CD4-positive, alpha-beta memory T cell (primary cell): ENCODE data around the gene GRIA1. TPM values are rescaled to one million over a fixed set of nuclear protein-coding genes. Genes with fewer than 3 reads are reported as not detected.

ENCODE experiments used
- CTCF ChIA-PET: fragments of 350-600 bp; sonication (Branson Sonifier 250); formaldehyde crosslinking; loops from one replicate; lab custom pipeline; 2021; ENCODE audit warnings: inconsistent platforms; ENCODE audit not compliant: partially characterized antibody; lab: Charles Lee
- POLR2A ChIA-PET: fragments of 350-600 bp; sonication (Branson Sonifier 250); formaldehyde crosslinking; loops from one replicate; lab custom pipeline; 2021; ENCODE audit not compliant: partially characterized antibody; lab: Charles Lee
- DNase-seq, 5 donors: peaks; one replicate each; pipeline versions ENCODE4 v3.0.0 to v3.0.0-alpha.2; 2020 to 2022; ENCODE audit warnings: mixed read lengths in 1 of 5
- H3K27ac ChIP-seq: one replicate; pipeline ENCODE4 v1.7.0; 2013; ENCODE audit warnings: low read depth, low read length
- H3K27me3 ChIP-seq: 2 replicates; pipeline ENCODE4 v1.7.0; 2013; ENCODE audit warnings: mild to moderate bottlenecking, low read length, moderate library complexity; ENCODE audit not compliant: insufficient read depth
- H3K36me3 ChIP-seq: 2 replicates; pipeline ENCODE4 v1.7.0; 2013; ENCODE audit warnings: mild to moderate bottlenecking, low read length, moderate library complexity; ENCODE audit not compliant: insufficient read depth
- H3K4me1 ChIP-seq: 2 replicates; pipeline ENCODE4 v1.7.0; 2013; ENCODE audit warnings: mild to moderate bottlenecking, low read length, moderate library complexity; ENCODE audit not compliant: insufficient read depth
- H3K4me3 ChIP-seq, 2 donors: one replicate each; pipeline ENCODE4 v1.7.0; 2013; ENCODE audit warnings: low read length in 2 of 2, mild to moderate bottlenecking in 1 of 2
- H3K9me3 ChIP-seq, 2 donors: one replicate each; pipeline ENCODE4 v1.7.0; 2013; ENCODE audit warnings: low read length in 2 of 2, control low read depth in 1 of 2; ENCODE audit not compliant: control insufficient read depth in 1 of 2
- H3K27ac Mint-ChIP-seq, 7 donors: one replicate each; pipeline ENCODE4 v1.8.0; 2020 to 2021; ENCODE audit warnings: mixed read lengths in 7 of 7, mild to moderate bottlenecking in 6 of 7, inconsistent platforms in 3 of 7, moderate library complexity in 3 of 7
- H3K27me3 Mint-ChIP-seq, 2 donors: one replicate each; pipeline ENCODE4 v1.8.0; 2020 to 2021; ENCODE audit warnings: mixed read lengths in 2 of 2
- H3K36me3 Mint-ChIP-seq, 2 donors: one replicate each; pipeline ENCODE4 v1.8.0; 2020 to 2021; ENCODE audit warnings: mixed read lengths in 2 of 2, inconsistent platforms in 1 of 2, mild to moderate bottlenecking in 1 of 2
- H3K4me1 Mint-ChIP-seq, 4 donors: one replicate each; pipeline ENCODE4 v1.8.0; 2020 to 2021; ENCODE audit warnings: mixed read lengths in 4 of 4, mild to moderate bottlenecking in 1 of 4
- H3K4me3 Mint-ChIP-seq, 8 donors: one replicate each; pipeline ENCODE4 v1.8.0; 2020 to 2021; ENCODE audit warnings: mixed read lengths in 8 of 8, mild to moderate bottlenecking in 7 of 8, moderate library complexity in 6 of 8, inconsistent platforms in 3 of 8
- H3K9me3 Mint-ChIP-seq, 8 donors: one replicate each; pipeline ENCODE4 v1.8.0; 2020 to 2021; ENCODE audit warnings: mixed read lengths in 8 of 8, mild to moderate bottlenecking in 5 of 8, inconsistent platforms in 3 of 8, moderate library complexity in 1 of 8
- intact Hi-C: fragments of 100-400 bp; cut with micrococcal nuclease; formaldehyde crosslinking; loops from one replicate; pipeline ENCODE4 v1.15.1; 2023
- polyA plus RNA-seq, 2 donors: library from polyadenylated mRNA; unstranded; fragments of 300-500 nt; fragmentation: Illumina TruSeq; gene quantifications; one replicate each; pipeline ENCODE4 v1.2.3, GENCODE V29; 2021
- total RNA-seq, 2 experiments: library from RNA; stranded (reverse); gene quantifications; one replicate each; pipeline ENCODE4 v1.2.3, GENCODE V29; 2021

The GRIA1 gene
- total and polyA plus RNA-seq, 4 experiments from 2014 or later: not detected

DNA sequence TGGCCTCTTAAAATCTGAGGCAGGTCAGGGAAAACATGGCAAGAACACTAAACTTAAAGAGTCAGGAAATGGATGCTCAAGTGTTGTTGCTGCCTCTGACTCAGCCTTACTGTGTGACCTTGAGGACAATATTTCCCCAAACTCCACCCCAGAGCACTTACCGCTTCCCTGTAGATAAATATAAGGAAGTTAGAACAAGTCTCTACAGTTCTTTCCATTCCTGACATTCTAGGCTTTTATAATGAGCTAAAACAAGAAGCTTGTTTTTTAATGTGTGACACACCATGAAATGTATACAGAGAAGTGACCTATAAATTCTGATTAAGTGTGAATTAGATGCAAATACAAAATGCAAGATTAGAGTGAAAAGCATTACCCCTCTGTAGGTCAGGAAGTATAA is 129.3 kb downstream of the GRIA1 start:
- H3K27ac ChIP-seq: no peak overlapping the region
- H3K27me3 ChIP-seq: no peaks in the 10 kb centered on the region
- H3K4me1 ChIP-seq: no peaks in the 10 kb centered on the region
- H3K36me3 ChIP-seq: no peaks in the 10 kb centered on the region
- DNase-seq: no peak
- H3K36me3 Mint-ChIP-seq: no peaks in the 10 kb centered on the region
- H3K9me3 Mint-ChIP-seq: peaks cover 0 to 4% (median 1%) of the 10 kb centered on the region in 8 donors
- no peak overlapping the region for H3K27ac Mint-ChIP-seq
- H3K4me3 Mint-ChIP-seq: no peak overlapping the region
- H3K9me3 ChIP-seq: no peaks in the 10 kb centered on the region
- H3K27me3 Mint-ChIP-seq: peaks cover 0 to 2% of the 10 kb centered on the region in 2 donors
- POLR2A ChIA-PET: no interaction called here
- CTCF ChIA-PET: no interaction called here
- intact Hi-C loops: no loop called here
- H3K4me3 ChIP-seq: no peak overlapping the region
- H3K4me1 Mint-ChIP-seq: no peaks in the 10 kb centered on the region

DNA sequence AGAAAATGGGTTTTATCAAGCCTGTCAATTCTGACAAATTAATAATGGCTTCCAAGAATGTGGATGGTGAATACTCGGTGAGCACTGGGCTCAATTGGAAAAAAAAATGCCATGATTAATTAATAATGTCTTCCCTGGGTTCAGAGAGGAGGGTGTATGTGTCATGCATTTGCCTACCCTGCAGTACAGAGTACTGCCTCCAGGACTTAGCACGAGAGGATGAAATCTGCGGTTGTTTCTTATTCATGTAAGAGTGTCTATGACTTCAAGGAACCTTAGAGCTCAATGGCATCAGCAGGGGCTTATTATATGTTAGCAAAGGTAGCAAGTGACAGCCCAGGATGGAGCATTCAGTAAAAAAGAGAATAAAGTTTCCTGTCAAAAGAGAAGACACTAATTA is 132.7 kb downstream of the GRIA1 start:
- POLR2A ChIA-PET: no interaction called here
- H3K9me3 Mint-ChIP-seq: peaks cover 0 to 4% (median 1%) of the 10 kb centered on the region in 8 donors
- H3K4me3 Mint-ChIP-seq: no peak overlapping the region
- Histone ChIP-seq H3K36me3 (no peaks in the 10 kb centered on the region), H3K4me1 (no peaks in the 10 kb centered on the region), H3K27me3 (no peaks in the 10 kb centered on the region), H3K9me3 (no peaks in the 10 kb centered on the region), H3K4me3 (no peak overlapping the region), H3K27ac (no peak overlapping the region)
- CTCF ChIA-PET: no interaction called here
- DNase-seq: no peak
- no peaks in the 10 kb centered on the region for H3K36me3 Mint-ChIP-seq
- no peak overlapping the region for H3K27ac Mint-ChIP-seq
- peaks cover 0 to 3% of the 10 kb centered on the region in 2 donors for H3K27me3 Mint-ChIP-seq
- H3K4me1 Mint-ChIP-seq: no peaks in the 10 kb centered on the region
- intact Hi-C loops: no loop called here

GRCh38 chr5:153623751-153624450 is 133.4 kb downstream of the GRIA1 start:
- Histone ChIP-seq H3K36me3 (no peaks in the 10 kb centered on the region), H3K4me3 (no peak overlapping the region), H3K27me3 (no peaks in the 10 kb centered on the region), H3K9me3 (no peaks in the 10 kb centered on the region), H3K27ac (no peak overlapping the region), H3K4me1 (no peaks in the 10 kb centered on the region)
- no peaks in the 10 kb centered on the region for H3K36me3 Mint-ChIP-seq
- no peak overlapping the region for H3K27ac Mint-ChIP-seq
- peaks cover 0 to 2% (median under 1%) of the 10 kb centered on the region in 8 donors for H3K9me3 Mint-ChIP-seq
- intact Hi-C loops: no loop called here
- no peak overlapping the region for H3K4me3 Mint-ChIP-seq
- POLR2A ChIA-PET: no interaction called here
- CTCF ChIA-PET: no interaction called here
- H3K4me1 Mint-ChIP-seq: no peaks in the 10 kb centered on the region
- H3K27me3 Mint-ChIP-seq: peaks cover 0 to 3% of the 10 kb centered on the region in 2 donors
- DNase-seq: no peak

- no peaks in the 10 kb centered on the region for H3K4me1 ChIP-seq
- no peak for DNase-seq
- H3K27ac ChIP-seq: no peak overlapping the region
- Mint-ChIP-seq H3K4me3 (no peak overlapping the region), H3K27ac (no peak overlapping the region), H3K36me3 (no peaks in the 10 kb centered on the region), H3K9me3 (peaks cover 0 to 2% (median 0%) of the 10 kb centered on the region in 8 donors), H3K27me3 (peaks cover 0 to 3% of the 10 kb centered on the region in 2 donors), H3K4me1 (no peaks in the 10 kb centered on the region)
- CTCF ChIA-PET: no interaction called here
- no peaks in the 10 kb centered on the region for H3K36me3 ChIP-seq
- POLR2A ChIA-PET: no interaction called here
- H3K27me3 ChIP-seq: no peaks in the 10 kb centered on the region
- intact Hi-C loops: no loop called here
- H3K9me3 ChIP-seq: no peaks in the 10 kb centered on the region
- H3K4me3 ChIP-seq: no peak overlapping the region
These were observed 133.9 kb downstream of the GRIA1 start for GRCh38 chr5:153624451-153624765.

DNA sequence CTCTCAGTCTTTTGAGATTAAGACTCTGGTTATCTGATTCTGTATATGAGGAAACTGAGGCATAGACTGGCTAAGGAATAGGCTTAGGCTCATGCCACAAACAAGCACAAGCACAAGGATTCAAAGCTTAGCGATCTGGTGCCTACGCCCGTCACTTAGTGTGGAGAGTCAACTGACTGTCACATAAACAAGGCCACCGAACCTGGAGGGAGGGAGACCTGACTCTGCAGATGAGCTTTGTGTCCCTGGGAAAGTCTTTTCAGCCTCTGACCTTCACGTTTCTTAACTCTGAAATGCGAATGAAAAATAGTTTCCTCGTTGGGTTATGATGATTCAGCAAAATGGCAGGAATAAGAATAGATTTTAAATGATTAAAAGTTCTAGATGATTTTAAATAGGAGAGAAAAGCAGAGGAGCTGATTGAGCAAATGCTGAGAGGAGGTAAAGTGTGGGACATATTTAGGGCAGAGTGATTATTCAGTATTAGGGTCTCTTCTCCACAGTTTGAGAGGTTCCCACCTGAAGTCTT is 135.4 kb downstream of the GRIA1 start:
- ChIA-PET POLR2A (no interaction called here), CTCF (no interaction called here)
- no peak overlapping the region for H3K4me3 Mint-ChIP-seq
- DNase-seq: no peak
- Histone ChIP-seq H3K36me3 (no peaks in the 10 kb centered on the region), H3K9me3 (no peaks in the 10 kb centered on the region), H3K4me3 (no peak overlapping the region), H3K27me3 (no peaks in the 10 kb centered on the region), H3K4me1 (no peaks in the 10 kb centered on the region), H3K27ac (no peak overlapping the region)
- H3K4me1 Mint-ChIP-seq: no peaks in the 10 kb centered on the region
- no peaks in the 10 kb centered on the region for H3K36me3 Mint-ChIP-seq
- H3K27ac Mint-ChIP-seq: no peak overlapping the region
- peaks cover 0 to 2% (median 0%) of the 10 kb centered on the region in 8 donors for H3K9me3 Mint-ChIP-seq
- intact Hi-C loops: no loop called here
- H3K27me3 Mint-ChIP-seq: peaks cover 0 to 3% of the 10 kb centered on the region in 2 donors

DNA sequence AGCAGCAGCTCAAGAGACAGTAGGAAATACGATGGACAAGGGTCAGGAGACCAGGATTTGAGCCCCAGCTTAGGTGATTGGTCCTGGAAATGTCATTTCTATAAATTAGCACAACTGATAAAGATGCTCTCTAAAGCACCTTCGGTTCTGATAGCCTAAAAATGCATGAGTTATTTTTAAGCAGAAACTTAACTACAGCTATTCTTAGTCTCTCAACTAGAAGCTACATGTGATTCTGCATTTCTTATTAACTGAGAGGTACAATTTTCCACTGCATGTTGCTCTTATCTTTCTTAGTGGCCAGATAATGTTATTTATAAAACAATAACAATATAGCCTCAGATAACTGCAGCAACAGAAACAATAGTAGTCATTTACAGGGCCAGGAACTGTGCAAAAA is 136.4 kb downstream of the GRIA1 start:
- Mint-ChIP-seq H3K4me1 (no peaks in the 10 kb centered on the region), H3K9me3 (peaks cover 0 to 2% (median 0%) of the 10 kb centered on the region in 8 donors), H3K36me3 (no peaks in the 10 kb centered on the region), H3K4me3 (no peak overlapping the region), H3K27ac (no peak overlapping the region), H3K27me3 (peaks cover 0 to 5% of the 10 kb centered on the region in 2 donors)
- H3K9me3 ChIP-seq: no peaks in the 10 kb centered on the region
- DNase-seq: no peak
- no peak overlapping the region for H3K27ac ChIP-seq
- H3K27me3 ChIP-seq: no peaks in the 10 kb centered on the region
- intact Hi-C loops: no loop called here
- H3K4me1 ChIP-seq: no peaks in the 10 kb centered on the region
- POLR2A ChIA-PET: no interaction called here
- CTCF ChIA-PET: no interaction called here
- no peaks in the 10 kb centered on the region for H3K36me3 ChIP-seq
- no peak overlapping the region for H3K4me3 ChIP-seq

DNA sequence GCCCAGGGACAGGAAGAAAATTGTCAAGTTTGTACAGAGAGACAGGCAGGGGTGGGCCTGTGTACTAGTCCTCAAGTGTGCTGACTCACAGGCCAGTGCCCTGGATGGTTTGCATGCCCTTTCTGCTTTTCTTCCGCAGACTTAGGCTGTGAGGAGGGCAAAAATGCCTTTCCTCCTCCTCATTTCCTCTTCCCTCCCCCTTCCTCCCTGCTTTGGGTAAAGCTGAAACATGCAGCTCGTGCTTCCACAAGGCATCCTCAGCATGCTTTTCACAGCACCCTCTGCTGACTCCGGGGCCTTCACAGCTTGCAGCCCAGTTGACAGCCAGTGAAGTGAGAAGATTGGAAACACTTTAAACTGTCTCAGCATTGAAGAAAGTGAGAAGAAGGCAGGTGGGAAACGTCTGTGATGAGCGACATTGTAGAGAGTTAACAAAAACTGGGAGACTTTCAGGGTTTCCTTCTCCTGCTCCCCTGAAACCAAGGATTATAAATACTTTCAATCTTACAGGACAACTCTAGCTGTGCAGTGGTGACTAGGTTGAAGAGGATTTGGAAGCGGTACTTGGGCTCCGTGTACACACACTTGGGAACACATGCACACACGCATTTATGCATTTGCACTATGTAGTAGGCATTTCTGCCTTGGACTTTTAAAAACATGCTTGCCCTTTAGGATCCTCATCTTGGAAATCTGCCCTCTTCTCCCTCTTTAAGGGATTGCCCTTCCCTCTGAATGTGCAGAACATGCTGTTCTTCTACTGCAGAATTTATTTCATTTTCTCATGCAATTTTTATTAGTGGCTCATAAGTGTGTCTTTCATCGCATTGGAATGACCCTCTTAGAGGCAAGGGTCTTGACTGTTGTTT is 138.8 kb downstream of the GRIA1 start:
- H3K4me1 Mint-ChIP-seq: no peaks in the 10 kb centered on the region
- intact Hi-C loops: no loop called here
- H3K9me3 Mint-ChIP-seq: peaks cover 0 to 4% (median 0%) of the 10 kb centered on the region in 8 donors
- peaks cover 0 to 7% of the 10 kb centered on the region in 2 donors for H3K27me3 Mint-ChIP-seq
- no peaks in the 10 kb centered on the region for H3K36me3 Mint-ChIP-seq
- ChIA-PET CTCF (no interaction called here), POLR2A (no interaction called here)
- no peaks in the 10 kb centered on the region for H3K9me3 ChIP-seq
- H3K27ac Mint-ChIP-seq: no peak overlapping the region
- DNase-seq: no peak
- H3K4me3 Mint-ChIP-seq: no peak overlapping the region
- H3K36me3 ChIP-seq: no peaks in the 10 kb centered on the region
- no peak overlapping the region for H3K27ac ChIP-seq
- no peak overlapping the region for H3K4me3 ChIP-seq
- H3K27me3 ChIP-seq: no peaks in the 10 kb centered on the region
- H3K4me1 ChIP-seq: no peaks in the 10 kb centered on the region
